ENCODE results near the gene KLK1. TPM values are rescaled to one million over a fixed set of nuclear protein-coding genes. Genes with fewer than 3 reads are reported as not detected.
"Not testable (repeated sequence)": the region's sequence is repeated elsewhere in the genome, so short reads cannot be mapped to it uniquely, and the experiment has no call there.

The KLK1 gene
- total RNA-seq, 2 experiments from 2014 or later = 2.4 to 2.6 TPM

DNA sequence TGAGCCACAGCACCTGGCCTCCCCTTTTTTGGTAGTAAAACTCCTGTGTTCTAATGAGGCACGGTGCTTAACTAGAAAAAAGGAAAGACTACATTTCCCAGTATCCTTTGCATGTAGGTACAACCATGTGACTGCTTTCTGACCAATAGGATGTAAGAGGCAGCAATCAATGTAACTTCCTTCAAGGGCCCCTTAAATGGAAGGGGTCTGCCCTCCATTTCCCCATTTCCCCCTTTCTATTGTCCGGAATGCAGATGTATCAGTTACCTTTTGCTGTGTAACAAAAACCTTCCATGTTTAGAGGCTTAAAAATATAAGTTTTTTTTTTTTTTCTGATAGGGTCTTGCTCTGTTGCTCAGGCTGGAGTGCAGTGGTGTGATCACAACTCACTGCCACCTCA, 51.1 kb downstream of the KLK1 start:
- no peaks in the 10 kb centered on the region for H3K9me3 Mint-ChIP-seq (ENCODE audit: low read depth)
- ChIA-PET CTCF (no interaction called here), POLR2A (no interaction called here)

GRCh38 chr19:50770888-50771287, 52.7 kb downstream of the KLK1 start:
- ATAC-seq = no peak
- intact Hi-C loops (cut with DNase I, micrococcal nuclease) = no loop called here
- Mint-ChIP-seq H3K9me3 (ENCODE audit: low read depth) (no peaks in the 10 kb centered on the region), H3K36me3 (ENCODE audit: low read depth) (no peaks in the 10 kb centered on the region), H3K27me3 (peaks cover 20% of the 10 kb centered on the region), H3K27ac (no peak overlapping the region), H3K4me3 (no peak overlapping the region), H3K4me1 (no peaks in the 10 kb centered on the region)
- CTCF ChIA-PET = no interaction called here
- POLR2A ChIA-PET = no interaction called here
- no peak for DNase-seq

More for the DNA sequence above, 51.1 kb downstream of the KLK1 start:
- ATAC-seq (peak; percentile 71), DNase-seq (no peak)
- Mint-ChIP-seq H3K36me3 (ENCODE audit: low read depth) (no peaks in the 10 kb centered on the region), H3K4me1 (no peaks in the 10 kb centered on the region), H3K4me3 (no peak overlapping the region), H3K27me3 (peaks cover 25% of the 10 kb centered on the region), H3K27ac (no peak overlapping the region)
- intact Hi-C loops (cut with DNase I, micrococcal nuclease) = no loop called here

DNA sequence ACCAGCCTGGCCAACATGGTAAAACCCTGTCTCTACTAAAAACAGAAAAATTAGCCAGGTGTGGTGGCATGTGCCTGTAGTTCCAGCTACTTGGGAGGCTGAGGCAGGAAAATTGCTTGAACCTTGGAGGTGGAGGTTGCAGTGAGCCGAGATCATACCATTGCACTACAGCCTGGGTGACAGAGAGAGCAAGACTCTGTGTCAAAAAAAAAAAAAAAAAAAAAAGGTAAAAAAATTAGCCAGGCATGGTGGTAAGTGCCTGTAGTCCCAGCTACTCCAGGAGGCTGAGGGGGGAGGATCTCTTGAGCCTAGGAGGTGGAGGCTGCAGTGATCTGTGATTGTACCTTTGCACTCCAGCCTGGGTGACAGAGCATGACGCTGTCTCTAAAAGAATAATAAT, 53.4 kb downstream of the KLK1 start, which contains the start of gene GPR32:
GPR32 (plus strand) TSS at position 301 of the 400 bp plus-strand sequence. CDS start 137 bp downstream, outside the sequence.
- H3K27ac Mint-ChIP-seq; H3K4me3 Mint-ChIP-seq; H3K4me1 Mint-ChIP-seq; H3K36me3 Mint-ChIP-seq (ENCODE audit: low read depth); ATAC-seq; POLR2A ChIA-PET; DNase-seq; CTCF ChIA-PET; intact Hi-C loops (cut with DNase I, micrococcal nuclease); H3K9me3 Mint-ChIP-seq (ENCODE audit: low read depth): not testable (repeated sequence)
- peaks cover 19% of the 10 kb centered on the region for H3K27me3 Mint-ChIP-seq

Other genes starting within 250 kb of the KLK1 start
- under 1 TPM; 0.11 to 0.16 TPM for gene SYT3, start 183.9 kb downstream of the KLK1 start, total RNA-seq
- gene C19orf81, start 174.3 kb downstream of the KLK1 start, total RNA-seq = 1 to 10 TPM; 1.3 to 1.7 TPM
- gene SHANK1, start 104.0 kb downstream of the KLK1 start, total RNA-seq = not detected
- gene CLEC11A, start 100.4 kb downstream of the KLK1 start, total RNA-seq = 1 to 10 TPM in 1 of 2 experiments, under 1 TPM in 1; 0.64 to 1.0 TPM
- gene GPR32, start 53.3 kb downstream of the KLK1 start, total RNA-seq = not detected
- not detected for gene ACP4, start 33.4 kb downstream of the KLK1 start, total RNA-seq
- not detected for gene KLK15, start 9.8 kb upstream of the KLK1 start, total RNA-seq
- gene KLK3, start 31.1 kb upstream of the KLK1 start, total RNA-seq = not detected
- gene KLK2, start 49.7 kb upstream of the KLK1 start, total RNA-seq = not detected
- gene KLK4, start 87.6 kb upstream of the KLK1 start, total RNA-seq = not detected
- not detected for gene KLK5, start 129.3 kb upstream of the KLK1 start, total RNA-seq
- not detected for gene KLK6, start 145.8 kb upstream of the KLK1 start, total RNA-seq
- gene KLK7, start 160.1 kb upstream of the KLK1 start, total RNA-seq = not detected
- not detected for gene KLK8, start 177.8 kb upstream of the KLK1 start, total RNA-seq
- gene KLK10, start 195.9 kb upstream of the KLK1 start, total RNA-seq = not detected
- not detected for gene KLK11, start 202.8 kb upstream of the KLK1 start, total RNA-seq
- gene KLK12, start 211.2 kb upstream of the KLK1 start, total RNA-seq = not detected
- gene KLK13, start 241.3 kb upstream of the KLK1 start, total RNA-seq = not detected